HepG2 (cell line): ENCODE results near the gene THOP1. TPM values are rescaled to one million over a fixed set of nuclear protein-coding genes. Genes with fewer than 3 reads are reported as not detected.
A peak's percentile ranks its signal among the peaks of the same experiment; 100 is the strongest.

ENCODE experiments used
- CBFB ChIP-seq: sonication (generic); formaldehyde crosslinking; IDR thresholded peaks from 2 replicates; pipeline ENCODE4 v1.4.0; 2020; ENCODE audit warnings: missing genetic modification reagents
- DNMT3B ChIP-seq: conservative IDR thresholded peaks from 2 replicates; pipeline ENCODE4 v1.6.1; 2016; ENCODE audit warnings: missing biosample characterization, control low read depth
- HNRNPH1 ChIP-seq: fragments of 200-400 bp; formaldehyde crosslinking; optimal IDR thresholded peaks from 2 replicates; pipeline ENCODE3; 2017; ENCODE audit warnings: mild to moderate bottlenecking, low read depth, low read length
- HNRNPL ChIP-seq: fragments of 200-400 bp; formaldehyde crosslinking; IDR thresholded peaks from 2 replicates; pipeline ENCODE4 v1.6.1; 2017; ENCODE audit warnings: mild to moderate bottlenecking, low read depth, low read length
- HOXA9 ChIP-seq: sonication (generic); formaldehyde crosslinking; IDR thresholded peaks from 2 replicates; pipeline ENCODE4 v1.8.1; 2022; ENCODE audit warnings: missing genetic modification reagents, mild to moderate bottlenecking, moderate library complexity, borderline replicate concordance
- KAT2B ChIP-seq: fragments of 150-350 bp; IDR thresholded peaks from 2 replicates; pipeline ENCODE4 v1.6.1; 2014; ENCODE audit warnings: low read depth, low read length, borderline replicate concordance
- MBNL3 ChIP-seq: fragments of 250-450 bp; sonication (Bioruptor Pico); conservative IDR thresholded peaks from 2 replicates; pipeline ENCODE4 v1.8.0; 2022; ENCODE audit warnings: mild to moderate bottlenecking, inconsistent platforms
- MEIS1 ChIP-seq: sonication (generic); formaldehyde crosslinking; IDR thresholded peaks from 2 replicates; pipeline ENCODE4 v1.9.0; 2021; ENCODE audit warnings: mild to moderate bottlenecking, missing genetic modification reagents, moderate library complexity, borderline replicate concordance
- PAXIP1 ChIP-seq: sonication (generic); formaldehyde crosslinking; conservative IDR thresholded peaks from 2 replicates; pipeline ENCODE4 v1.4.0; 2020; ENCODE audit warnings: mild to moderate bottlenecking, missing genetic modification reagents, moderate library complexity
- SATB2 ChIP-seq: sonication (generic); formaldehyde crosslinking; IDR thresholded peaks from 2 replicates; pipeline ENCODE4 v1.5.0; 2020; ENCODE audit warnings: missing genetic modification reagents
- SNAPC4 ChIP-seq: sonication (generic); formaldehyde crosslinking; IDR thresholded peaks from 2 replicates; pipeline ENCODE4 v1.4.0; 2020; ENCODE audit warnings: mild to moderate bottlenecking, missing genetic modification reagents
- SP2 ChIP-seq: sonication (generic); formaldehyde crosslinking; IDR thresholded peaks from 2 replicates; pipeline ENCODE4 v1.5.1; 2020; ENCODE audit warnings: mild to moderate bottlenecking, missing genetic modification reagents
- ZFP41 ChIP-seq: sonication (generic); formaldehyde crosslinking; IDR thresholded peaks from 2 replicates; pipeline ENCODE4 v1.4.0; 2020; ENCODE audit warnings: mild to moderate bottlenecking, missing genetic modification reagents, borderline replicate concordance
- ZNF136 ChIP-seq: sonication (generic); formaldehyde crosslinking; IDR thresholded peaks from 2 replicates; pipeline ENCODE4 v1.8.1; 2022; ENCODE audit warnings: low read depth, mild to moderate bottlenecking, moderate library complexity, missing genetic modification reagents
- ZNF138 ChIP-seq: sonication (generic); formaldehyde crosslinking; IDR thresholded peaks from 2 replicates; pipeline ENCODE4 v1.5.0; 2020; ENCODE audit warnings: mild to moderate bottlenecking, low read depth, missing genetic modification reagents
- ZNF17 ChIP-seq: sonication (generic); formaldehyde crosslinking; IDR thresholded peaks from 2 replicates; pipeline ENCODE4 v1.5.0; 2020; ENCODE audit warnings: mild to moderate bottlenecking, missing genetic modification reagents
- ZNF317 ChIP-seq: sonication (generic); formaldehyde crosslinking; IDR thresholded peaks from 2 replicates; pipeline ENCODE4 v1.5.0; 2020; ENCODE audit warnings: mild to moderate bottlenecking, missing genetic modification reagents
- ZNF333 ChIP-seq: sonication (generic); formaldehyde crosslinking; IDR thresholded peaks from 2 replicates; pipeline ENCODE4 v1.4.0; 2020; ENCODE audit warnings: mild to moderate bottlenecking, missing genetic modification reagents, borderline replicate concordance
- ZNF335 ChIP-seq: sonication (generic); formaldehyde crosslinking; IDR thresholded peaks from 2 replicates; pipeline ENCODE4 v1.4.0; 2020; ENCODE audit warnings: missing genetic modification reagents
- ZNF607 ChIP-seq: sonication (generic); formaldehyde crosslinking; IDR thresholded peaks from 2 replicates; pipeline ENCODE4 v1.5.1; 2020; ENCODE audit warnings: missing genetic modification reagents, mild to moderate bottlenecking, borderline replicate concordance
- ZNF740 ChIP-seq: sonication (generic); formaldehyde crosslinking; IDR thresholded peaks from 2 replicates; pipeline ENCODE4 v1.4.0; 2020; ENCODE audit warnings: missing genetic modification reagents
- polyA plus RNA-seq, 8 experiments: library from polyadenylated mRNA; depleted of rRNA in 3 of 8; stranded (reverse) in 7 of 8; unstranded in 1 of 8; fragments of >200 nt; fragmentation: Illumina TruSeq in 4 of 8; extraction: Trizol in 4 of 8; gene quantifications; 2 replicates each; pipeline versions ENCODE4 v1.2.1 to v1.2.3, GENCODE V29; 2011 to 2016; ENCODE audit warnings: low read depth in 4 of 8, missing spikeins in 1 of 8, mixed read lengths in 1 of 8; ENCODE audit not compliant: insufficient read depth in 1 of 8
- total RNA-seq, 5 experiments: library from RNA; depleted of rRNA; stranded (reverse); fragments of >200 nt; fragmentation: Illumina TruSeq; extraction: Trizol; gene quantifications; 2 replicates each; pipeline ENCODE4 v1.2.3, GENCODE V29; 2016; ENCODE audit warnings: low read depth in 1 of 5

Gene THOP1
- total and polyA plus RNA-seq, 2 of the 13 experiments (the other 11 are each of a cell fraction or from before 2014, with no cell fraction given) = 74.4 to 116 TPM

GRCh38 chr19:2782936-2783780, 2.1 kb upstream of the THOP1 start, which contains the start of gene SGTA (continued):
- TF ChIP-seq ZNF17 (CRISPR knock-in tag) = peak; percentile 4; the same call in 1 of the 2 replicates
- peak; percentile 93 for TF ChIP-seq MEIS1 (CRISPR knock-in tag)
- TF ChIP-seq MBNL3 = no peak
- peak; percentile 99 for TF ChIP-seq ZNF138
- TF ChIP-seq CBFB (CRISPR knock-in tag) = peak; percentile 65; the same call in 1 of the 2 replicates
- TF ChIP-seq ZNF335 (CRISPR knock-in tag) = peak; percentile 76; the same call in 1 of the 2 replicates
- TF ChIP-seq KAT2B = no peak
- TF ChIP-seq SATB2 (CRISPR knock-in tag) = peak; percentile 97
- peak; percentile 98 for TF ChIP-seq ZFP41
- TF ChIP-seq SNAPC4 = no peak
- TF ChIP-seq ZNF607 = peak; percentile 98
- TF ChIP-seq HOXA9 = peak; percentile 96; the same call in 1 of the 2 replicates
- TF ChIP-seq PAXIP1 (CRISPR knock-in tag) = peak; percentile 70
- TF ChIP-seq HNRNPL = no peak
- TF ChIP-seq ZNF317 (CRISPR knock-in tag) = peak; percentile 76
- no peak for TF ChIP-seq ZNF333 (CRISPR knock-in tag)
- TF ChIP-seq ZNF136 (CRISPR knock-in tag) = peak; percentile 97
- TF ChIP-seq HNRNPH1 = no peak
- TF ChIP-seq SP2 (CRISPR knock-in tag) = peak; percentile 90
- peak; percentile 75 for TF ChIP-seq ZNF740 (CRISPR knock-in tag)
- peak; percentile 99 for TF ChIP-seq DNMT3B (CRISPR knock-in tag)
